DND-41 (cell line): Measurements from ENCODE around the gene TIMM8A.

Experiments
- EZH2 ChIP-seq: IDR thresholded peaks from 3 replicates; pipeline ENCODE4 v1.6.1; 2012; ENCODE audit warnings: borderline replicate concordance, low read depth, mild to moderate bottlenecking, moderate library complexity, low read length, inconsistent platforms; ENCODE audit not compliant: severe bottlenecking
- TF ChIP-seq, protein P1 (sequence below): IDR thresholded peaks from 2 replicates; pipeline ENCODE4 v1.5.1; 2012; ENCODE audit warnings: borderline replicate concordance, low read length, moderate library complexity, mild to moderate bottlenecking; ENCODE audit not compliant: poor library complexity, severe bottlenecking; ENCODE audit errors: extremely low read depth

DNA sequence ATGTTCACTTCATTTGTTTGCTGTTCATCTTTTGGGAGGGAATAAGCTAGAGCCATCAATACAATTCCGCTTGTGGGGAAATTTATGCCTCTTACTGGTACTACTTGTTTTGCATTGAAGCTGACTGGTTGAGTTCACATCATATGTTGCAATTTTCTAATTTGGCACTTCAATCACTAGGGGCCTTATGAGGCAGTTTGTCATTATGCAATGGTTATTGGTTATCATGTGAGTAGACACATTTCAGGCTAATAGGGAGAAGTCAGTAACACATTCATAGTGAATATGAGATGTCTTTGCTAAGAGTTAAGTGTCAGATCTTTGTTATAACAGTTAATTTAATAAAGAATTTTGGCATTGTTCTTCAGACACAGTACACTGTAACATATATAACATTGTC lies 47.2 kb upstream of the TIMM8A start:
- TF ChIP-seq, protein P1, sequence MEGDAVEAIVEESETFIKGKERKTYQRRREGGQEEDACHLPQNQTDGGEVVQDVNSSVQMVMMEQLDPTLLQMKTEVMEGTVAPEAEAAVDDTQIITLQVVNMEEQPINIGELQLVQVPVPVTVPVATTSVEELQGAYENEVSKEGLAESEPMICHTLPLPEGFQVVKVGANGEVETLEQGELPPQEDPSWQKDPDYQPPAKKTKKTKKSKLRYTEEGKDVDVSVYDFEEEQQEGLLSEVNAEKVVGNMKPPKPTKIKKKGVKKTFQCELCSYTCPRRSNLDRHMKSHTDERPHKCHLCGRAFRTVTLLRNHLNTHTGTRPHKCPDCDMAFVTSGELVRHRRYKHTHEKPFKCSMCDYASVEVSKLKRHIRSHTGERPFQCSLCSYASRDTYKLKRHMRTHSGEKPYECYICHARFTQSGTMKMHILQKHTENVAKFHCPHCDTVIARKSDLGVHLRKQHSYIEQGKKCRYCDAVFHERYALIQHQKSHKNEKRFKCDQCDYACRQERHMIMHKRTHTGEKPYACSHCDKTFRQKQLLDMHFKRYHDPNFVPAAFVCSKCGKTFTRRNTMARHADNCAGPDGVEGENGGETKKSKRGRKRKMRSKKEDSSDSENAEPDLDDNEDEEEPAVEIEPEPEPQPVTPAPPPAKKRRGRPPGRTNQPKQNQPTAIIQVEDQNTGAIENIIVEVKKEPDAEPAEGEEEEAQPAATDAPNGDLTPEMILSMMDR = no peak
- no peak for TF ChIP-seq EZH2
